IPS-NIHi11 (cell line): ENCODE measurements around the gene DOCK3.
"Not testable (repeated sequence)": the region's sequence is repeated elsewhere in the genome, so short reads cannot be mapped to it uniquely, and the experiment has no call there.

Source experiments
- DNase-seq: peaks from one replicate; pipeline ENCODE4 v3.0.0; 2012; ENCODE audit warnings: mixed read lengths, low spot score

Gene DOCK3

GRCh38 chr3:50983887-50984286, 309.2 kb downstream of the DOCK3 start:
- DNase-seq = no peak

GRCh38 chr3:50985893-50986292, 311.2 kb downstream of the DOCK3 start:
- DNase-seq = no peak

- DNase-seq = no peak
Observed at GRCh38 chr3:50986726-50987125, 312.0 kb downstream of the DOCK3 start.

- no peak for DNase-seq
Observed at GRCh38 chr3:50994537-50994936, 319.8 kb downstream of the DOCK3 start.

- no peak for DNase-seq
Observed at GRCh38 chr3:50995085-50995824, 320.5 kb downstream of the DOCK3 start.

GRCh38 chr3:51002495-51002894, 327.8 kb downstream of the DOCK3 start:
- DNase-seq = no peak

GRCh38 chr3:51004235-51004634, 329.5 kb downstream of the DOCK3 start:
- no peak for DNase-seq

- DNase-seq = no peak
Observed at GRCh38 chr3:51024121-51024520, 349.4 kb downstream of the DOCK3 start.

GRCh38 chr3:51024765-51025632, 350.3 kb downstream of the DOCK3 start:
- DNase-seq = peak; percentile 5

- DNase-seq = no peak
Observed at GRCh38 chr3:51031666-51032065, 356.9 kb downstream of the DOCK3 start.

GRCh38 chr3:51035630-51036029, 360.9 kb downstream of the DOCK3 start:
- DNase-seq = no peak

- DNase-seq = no peak
Observed at GRCh38 chr3:51044982-51045381, 370.3 kb downstream of the DOCK3 start.

- no peak for DNase-seq
Observed at GRCh38 chr3:51052562-51052961, 377.8 kb downstream of the DOCK3 start.

GRCh38 chr3:51057121-51057520, 382.4 kb downstream of the DOCK3 start:
- DNase-seq = no peak

GRCh38 chr3:51063053-51063452, 388.3 kb downstream of the DOCK3 start:
- DNase-seq = no peak

- DNase-seq = no peak
Observed at GRCh38 chr3:51075221-51075775, 400.6 kb downstream of the DOCK3 start.

GRCh38 chr3:51082363-51082762, 407.6 kb downstream of the DOCK3 start:
- DNase-seq = no peak

GRCh38 chr3:51083490-51083889, 408.8 kb downstream of the DOCK3 start:
- no peak for DNase-seq

- not testable (repeated sequence) for DNase-seq
Observed at GRCh38 chr3:51092141-51092540, 417.4 kb downstream of the DOCK3 start.

GRCh38 chr3:51094838-51095237, 420.1 kb downstream of the DOCK3 start:
- DNase-seq = not testable (repeated sequence)

GRCh38 chr3:51099794-51100535, 425.2 kb downstream of the DOCK3 start:
- peak; percentile 72 for DNase-seq

GRCh38 chr3:51100536-51100851, 425.8 kb downstream of the DOCK3 start:
- no peak for DNase-seq
